Measurements from ENCODE around the gene CHST15. TPM values are rescaled to one million over a fixed set of nuclear protein-coding genes. Genes with fewer than 3 reads are reported as not detected.

The CHST15 gene
- total and polyA plus RNA-seq, 2 of the 4 experiments (the other 2 are of a cell fraction), result 0.14 to 0.18 TPM

DNA sequence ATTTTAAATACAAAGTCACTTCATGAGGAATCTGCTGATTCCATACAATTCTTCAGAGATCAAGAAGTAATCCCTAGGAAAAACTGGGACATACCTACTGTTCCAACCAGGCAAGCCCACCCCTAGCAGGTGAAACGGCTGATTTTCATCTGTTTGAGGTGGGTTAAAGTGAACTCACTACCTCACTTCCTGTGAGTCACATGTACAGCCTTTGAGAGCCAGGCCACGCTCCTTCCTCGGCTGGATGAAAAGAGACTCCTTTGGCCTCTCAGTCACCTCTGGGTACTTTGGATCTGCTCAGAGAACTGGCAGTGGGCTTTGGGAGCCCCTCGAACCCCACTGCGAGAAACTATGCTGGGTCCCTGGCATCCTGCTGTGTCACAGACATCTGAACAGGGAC is 68.2 kb downstream of the CHST15 start:
- ChIA-PET POLR2A (ENCODE audit: unreplicated experiment) (no interaction called here), CTCF (no interaction called here)
- WGBS, 2 experiments (ENCODE audit: extremely low coverage in 2 of 2, insufficient read length in 1 of 2), result 20% methylated on average over 1 of the region's 5 CpGs; no CpG with 5 or more reads in 1 of the 2 experiments
- Histone ChIP-seq H3K79me1 (ENCODE audit: low read depth in 1 of 2, low read length in 2 of 2) (no peaks in the 10 kb centered on the region), H2BK20ac (ENCODE audit: low read depth, low read length) (no peak overlapping the region), H3K9me3 (ENCODE audit: control insufficient read depth, insufficient read depth, low read length) (no peaks in the 10 kb centered on the region), H4K8ac (ENCODE audit: low read depth in 2 of 2, low read length in 2 of 2) (no peak overlapping the region), H3K23ac (ENCODE audit: low read depth, low read length) (no peak overlapping the region), H4K20me1 (ENCODE audit: insufficient read depth, low read length) (no peaks in the 10 kb centered on the region), H4K5ac (ENCODE audit: low read depth, low read length) (no peak overlapping the region), H3K9ac (ENCODE audit: low read depth, low read length) (no peak overlapping the region), H2AK5ac (ENCODE audit: low read depth, low read length) (no peak overlapping the region), H3K4me3 (ENCODE audit: insufficient read depth, low read depth, low read length) (no peak overlapping the region), H3K56ac (ENCODE audit: extremely low read depth, insufficient read depth, low read length) (no peak overlapping the region), H3K27me3 (ENCODE audit: control insufficient read depth, insufficient read depth, low read length) (no peaks in the 10 kb centered on the region; the same call in 1 of the 2 replicates), H3K4me1 (ENCODE audit: control insufficient read depth, insufficient read depth, low read length) (no peaks in the 10 kb centered on the region), H3K4ac (ENCODE audit: low read depth, low read length) (no peak overlapping the region), H3K27ac (ENCODE audit: insufficient read depth, low read length) (no peak overlapping the region), H3K9me1 (ENCODE audit: insufficient read depth, low read length) (no peaks in the 10 kb centered on the region), H2BK120ac (ENCODE audit: low read depth, low read length) (no peak overlapping the region), H2BK5ac (ENCODE audit: low read depth, low read length, poor library complexity, severe bottlenecking) (no peak overlapping the region), H3K18ac (ENCODE audit: low read depth, low read length) (no peak overlapping the region), H3K36me3 (ENCODE audit: control insufficient read depth, insufficient read depth, low read length) (no peaks in the 10 kb centered on the region), H4K91ac (ENCODE audit: insufficient read depth, low read depth, low read length) (no peak overlapping the region), H3K4me2 (ENCODE audit: low read depth, low read length) (no peak overlapping the region), H3K14ac (replicated peaks; ENCODE audit: low read depth, low read length) (no peak overlapping the region), H2AK9ac (replicated peaks; ENCODE audit: low read depth, low read length, poor library complexity) (no peak overlapping the region), H2BK15ac (ENCODE audit: low read depth, low read length) (no peak overlapping the region), H2AFZ (replicated peaks; ENCODE audit: low read length, poor library complexity) (no peak overlapping the region)
- no TSS peak for BruUV-seq (replicated peaks)
- no peak for ATAC-seq (ENCODE audit: low read depth)
- intact Hi-C loops (cut with micrococcal nuclease) (no loop called here), dilution Hi-C loops (cut with HindIII; ENCODE audit: low sequenced_read_pairs, unreplicated experiment) (no loop called here), in situ Hi-C loops (cut with MboI; ENCODE audit: low sequenced_read_pairs) (no loop called here)
- TF ChIP-seq FOS (IDR thresholded peaks at IDR 0.05; ENCODE audit: low read depth, low read length) (no peak), POLR2A (IDR thresholded peaks at IDR 0.05; ENCODE audit: low read depth, low read length) (no peak), BHLHE40 (IDR thresholded peaks at IDR 0.05; ENCODE audit: low read depth, low read length) (no peak), RAD21 (IDR thresholded peaks at IDR 0.05; ENCODE audit: low read length) (no peak), RFX5 (IDR thresholded peaks at IDR 0.05; ENCODE audit: low read depth, low read length) (no peak), RCOR1 (IDR thresholded peaks at IDR 0.05; ENCODE audit: insufficient replicate concordance, low read length) (no peak)
- no peak for DNase-seq

Measured in IMR-90 (cell line).